GM23338 (cell line): ENCODE results near the gene BEND6. TPM values are rescaled to one million over a fixed set of nuclear protein-coding genes. Genes with fewer than 3 reads are reported as not detected.

Source experiments
- ATAC-seq: fragments of 200-7000 bp; cut with Tn5 transposase; 3 replicates; pipeline ENCODE4 v1.9.1; 2020
- DNase-seq: peaks from one replicate; pipeline ENCODE4 v3.0.0-alpha.2; 2015; ENCODE audit warnings: low spot score
- H2AFZ ChIP-seq: fragments of 200-600 bp; sonication (generic); 2 replicates; pipeline ENCODE4 v1.8.0; 2016; ENCODE audit warnings: antibody characterized with exemption, mild to moderate bottlenecking, moderate library complexity
- H3F3A ChIP-seq: fragments of 200-600 bp; sonication (generic); replicated peaks from 2 replicates; pipeline ENCODE4 v1.8.0; 2017; ENCODE audit warnings: antibody characterized with exemption, mixed run types, low read depth
- H3K27ac ChIP-seq: fragments of 200-600 bp; sonication (generic); 2 replicates; pipeline ENCODE4 v1.6.1; 2016; ENCODE audit warnings: low read depth
- H3K27me3 ChIP-seq: fragments of 200-600 bp; sonication (generic); 2 replicates; pipeline ENCODE4 v1.8.0; 2016; ENCODE audit warnings: mild to moderate bottlenecking, mixed run types, moderate library complexity; ENCODE audit not compliant: insufficient read depth
- H3K36me3 ChIP-seq: fragments of 200-600 bp; sonication (generic); 2 replicates; pipeline ENCODE4 v1.8.0; 2016; ENCODE audit warnings: mild to moderate bottlenecking; ENCODE audit not compliant: insufficient read depth
- H3K4me1 ChIP-seq: fragments of 200-600 bp; sonication (generic); 2 replicates; pipeline ENCODE4 v1.8.0; 2016; ENCODE audit warnings: mild to moderate bottlenecking, moderate library complexity; ENCODE audit not compliant: insufficient read depth
- H3K4me2 ChIP-seq: fragments of 200-600 bp; sonication (generic); 2 replicates; pipeline ENCODE4 v1.7.1; 2017; ENCODE audit warnings: mixed run types
- H3K4me3 ChIP-seq: fragments of 200-600 bp; sonication (generic); 2 replicates; pipeline ENCODE4 v1.6.1; 2016; ENCODE audit warnings: mixed run types
- H3K79me2 ChIP-seq: fragments of 200-600 bp; sonication (generic); replicated peaks from 2 replicates; pipeline ENCODE4 v1.8.0; 2017; ENCODE audit warnings: mild to moderate bottlenecking; ENCODE audit not compliant: insufficient read depth
- H3K9me2 ChIP-seq: fragments of 200-600 bp; sonication (generic); 2 replicates; pipeline ENCODE4 v1.8.0; 2017; ENCODE audit not compliant: insufficient read depth
- H4K20me1 ChIP-seq: fragments of 200-600 bp; sonication (generic); replicated peaks from 2 replicates; pipeline ENCODE4 v1.8.0; 2017; ENCODE audit warnings: mild to moderate bottlenecking; ENCODE audit not compliant: insufficient read depth
- H3K27ac Mint-ChIP-seq: 2 replicates; pipeline ENCODE4 v1.8.0; 2020; ENCODE audit warnings: inconsistent platforms, mild to moderate bottlenecking, moderate library complexity, mixed read lengths
- H3K27me3 Mint-ChIP-seq: 3 replicates; pipeline ENCODE4 v1.8.0; 2022; ENCODE audit warnings: low read depth, mild to moderate bottlenecking, moderate library complexity, mixed read lengths, inconsistent platforms; ENCODE audit not compliant: insufficient read depth, poor library complexity
- H3K36me3 Mint-ChIP-seq: 3 replicates; pipeline ENCODE4 v1.8.0; 2021; ENCODE audit warnings: low read depth, mild to moderate bottlenecking, inconsistent platforms, moderate library complexity, mixed read lengths
- H3K4me1 Mint-ChIP-seq: 3 replicates; pipeline ENCODE4 v1.8.0; 2020; ENCODE audit warnings: mild to moderate bottlenecking, inconsistent platforms, mixed read lengths
- H3K4me3 Mint-ChIP-seq: 3 replicates; pipeline ENCODE4 v1.8.0; 2021; ENCODE audit warnings: moderate library complexity, mild to moderate bottlenecking, inconsistent platforms, mixed read lengths
- H3K9me3 Mint-ChIP-seq: 3 replicates; pipeline ENCODE4 v1.8.0; 2020; ENCODE audit warnings: moderate library complexity, mild to moderate bottlenecking, inconsistent platforms, mixed read lengths
- CREB1 ChIP-seq: fragments of 250-450 bp; sonication (Bioruptor Pico); IDR thresholded peaks from 2 replicates; pipeline ENCODE4 v1.5.0; 2020; ENCODE audit warnings: low read depth, mild to moderate bottlenecking, moderate library complexity
- ETS1 ChIP-seq: IDR thresholded peaks from 2 replicates; pipeline ENCODE4 v1.6.1; 2016; ENCODE audit warnings: antibody characterized with exemption
- EZH2 ChIP-seq: fragments of 200-600 bp; sonication (generic); IDR thresholded peaks from one replicate; pipeline ENCODE4 v1.8.0; 2017; ENCODE audit warnings: antibody characterized with exemption, mild to moderate bottlenecking, low read depth; ENCODE audit not compliant: unreplicated experiment
- NANOG ChIP-seq: IDR thresholded peaks from 2 replicates; pipeline ENCODE4 v1.6.1; 2016; ENCODE audit warnings: antibody characterized with exemption, borderline replicate concordance
- POLR2AphosphoS5 ChIP-seq: IDR thresholded peaks from 2 replicates; pipeline ENCODE4 v1.6.1; 2016; ENCODE audit warnings: antibody characterized with exemption, low read depth
- STAT1 ChIP-seq: IDR thresholded peaks from one replicate; pipeline ENCODE4 v1.6.1; 2016; ENCODE audit warnings: antibody characterized with exemption; ENCODE audit not compliant: unreplicated experiment
- ZNF331 ChIP-seq: fragments of 250-450 bp; sonication (Bioruptor Pico); IDR thresholded peaks from 2 replicates; pipeline ENCODE4 v1.5.0; 2020; ENCODE audit warnings: low read depth, mild to moderate bottlenecking, moderate library complexity
- polyA plus RNA-seq: library from polyadenylated mRNA; unstranded; fragments of >200 nt; fragmentation: Nextera tagmentation; extraction: Ambion mirVana; gene quantifications from 2 replicates; pipeline ENCODE4 v1.2.1, GENCODE V29; 2016
- total RNA-seq: library from RNA; depleted of rRNA; stranded (reverse); fragments of >200 nt; shearing (Covaris generic); gene quantifications from 2 replicates; pipeline ENCODE4 v1.2.3, GENCODE V29; 2014
- TF ChIP-seq, protein P1 (sequence below): IDR thresholded peaks from one replicate; pipeline ENCODE4 v1.6.1; 2018; ENCODE audit warnings: antibody characterized with exemption; ENCODE audit not compliant: unreplicated experiment

Gene BEND6
- total and polyA plus RNA-seq, 2 experiments from 2014 or later = 6.0 to 6.7 TPM

GRCh38 chr6:57063847-57064246 lies 108.9 kb downstream of the BEND6 start (continued):
- no peak for TF ChIP-seq POLR2AphosphoS5
- TF ChIP-seq, protein P1, sequence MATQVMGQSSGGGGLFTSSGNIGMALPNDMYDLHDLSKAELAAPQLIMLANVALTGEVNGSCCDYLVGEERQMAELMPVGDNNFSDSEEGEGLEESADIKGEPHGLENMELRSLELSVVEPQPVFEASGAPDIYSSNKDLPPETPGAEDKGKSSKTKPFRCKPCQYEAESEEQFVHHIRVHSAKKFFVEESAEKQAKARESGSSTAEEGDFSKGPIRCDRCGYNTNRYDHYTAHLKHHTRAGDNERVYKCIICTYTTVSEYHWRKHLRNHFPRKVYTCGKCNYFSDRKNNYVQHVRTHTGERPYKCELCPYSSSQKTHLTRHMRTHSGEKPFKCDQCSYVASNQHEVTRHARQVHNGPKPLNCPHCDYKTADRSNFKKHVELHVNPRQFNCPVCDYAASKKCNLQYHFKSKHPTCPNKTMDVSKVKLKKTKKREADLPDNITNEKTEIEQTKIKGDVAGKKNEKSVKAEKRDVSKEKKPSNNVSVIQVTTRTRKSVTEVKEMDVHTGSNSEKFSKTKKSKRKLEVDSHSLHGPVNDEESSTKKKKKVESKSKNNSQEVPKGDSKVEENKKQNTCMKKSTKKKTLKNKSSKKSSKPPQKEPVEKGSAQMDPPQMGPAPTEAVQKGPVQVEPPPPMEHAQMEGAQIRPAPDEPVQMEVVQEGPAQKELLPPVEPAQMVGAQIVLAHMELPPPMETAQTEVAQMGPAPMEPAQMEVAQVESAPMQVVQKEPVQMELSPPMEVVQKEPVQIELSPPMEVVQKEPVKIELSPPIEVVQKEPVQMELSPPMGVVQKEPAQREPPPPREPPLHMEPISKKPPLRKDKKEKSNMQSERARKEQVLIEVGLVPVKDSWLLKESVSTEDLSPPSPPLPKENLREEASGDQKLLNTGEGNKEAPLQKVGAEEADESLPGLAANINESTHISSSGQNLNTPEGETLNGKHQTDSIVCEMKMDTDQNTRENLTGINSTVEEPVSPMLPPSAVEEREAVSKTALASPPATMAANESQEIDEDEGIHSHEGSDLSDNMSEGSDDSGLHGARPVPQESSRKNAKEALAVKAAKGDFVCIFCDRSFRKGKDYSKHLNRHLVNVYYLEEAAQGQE = no peak

DNA sequence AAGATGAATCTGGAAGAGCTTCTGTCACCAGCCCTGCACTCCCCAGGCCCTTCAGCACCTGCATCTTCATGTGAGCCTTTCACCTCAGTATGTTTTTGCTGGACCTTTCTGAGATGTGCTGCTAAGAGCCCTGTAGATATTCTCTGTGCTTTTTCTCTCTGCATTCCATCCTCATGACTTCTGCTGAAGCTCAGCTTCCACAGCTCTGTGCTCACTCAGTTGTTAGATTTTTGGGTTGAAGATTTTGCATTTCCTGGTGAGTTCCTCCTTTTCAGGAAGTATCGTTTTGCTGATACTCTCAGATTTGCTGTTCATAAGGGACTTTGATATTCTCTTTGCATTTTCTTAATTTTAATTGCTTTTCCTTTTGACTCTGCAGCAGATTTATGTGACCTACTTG lies 109.9 kb downstream of the BEND6 start:
- no peak for DNase-seq
- H3K27me3 ChIP-seq = no peaks in the 10 kb centered on the region
- no peak overlapping the region for H3K27ac ChIP-seq
- H3K36me3 ChIP-seq = no peaks in the 10 kb centered on the region
- H3K4me2 ChIP-seq = no peak overlapping the region
- H3K36me3 Mint-ChIP-seq = peaks cover 18% of the 10 kb centered on the region; the same call in 2 of the 3 replicates
- no peaks in the 10 kb centered on the region for H3K27me3 Mint-ChIP-seq
- no peak overlapping the region for H3K27ac Mint-ChIP-seq
- no peaks in the 10 kb centered on the region for H3K79me2 ChIP-seq
- 0 out of 2 replicates have a peak, but pooled peaks cover 3% of the 10 kb centered on the region for H4K20me1 ChIP-seq
- no peak overlapping the region for H3K4me3 ChIP-seq
- peaks cover 8% of the 10 kb centered on the region for H3K4me1 Mint-ChIP-seq
- no peaks in the 10 kb centered on the region for H3K9me2 ChIP-seq
- peaks cover 5% of the 10 kb centered on the region; the same call in 1 of the 2 replicates for H3K4me1 ChIP-seq
- no peak for ATAC-seq
- TF ChIP-seq ETS1 = no peak
- no peak for TF ChIP-seq ZNF331 (CRISPR knock-in tag)
- no peak for TF ChIP-seq CREB1 (CRISPR knock-in tag)
- TF ChIP-seq NANOG = no peak
- TF ChIP-seq STAT1 = no peak
- TF ChIP-seq POLR2AphosphoS5 = no peak
- H3K4me3 Mint-ChIP-seq = no peak overlapping the region
- no peak overlapping the region for H2AFZ ChIP-seq
- no peaks in the 10 kb centered on the region for H3K9me3 Mint-ChIP-seq
- H3F3A ChIP-seq = no peaks in the 10 kb centered on the region

DNA sequence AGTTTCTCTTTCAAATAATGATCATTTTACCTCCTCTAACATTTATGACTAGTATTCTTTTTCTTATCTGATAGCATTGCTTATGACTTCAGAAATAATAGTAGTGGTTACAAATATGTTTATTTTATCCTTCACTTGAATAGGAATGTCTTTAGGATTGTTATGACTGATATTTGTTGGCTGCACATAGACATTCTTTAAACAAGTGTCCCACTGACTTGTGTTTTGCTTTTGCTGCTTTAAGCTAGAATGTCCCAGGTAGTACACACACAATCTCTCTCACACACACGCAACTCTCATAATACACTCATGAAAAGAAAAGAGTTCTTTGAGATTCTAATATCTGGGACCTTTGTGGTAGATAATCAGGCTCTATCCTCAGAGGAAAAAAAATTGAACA lies 113.2 kb downstream of the BEND6 start:
- Mint-ChIP-seq H3K27ac (no peak overlapping the region), H3K4me3 (no peak overlapping the region), H3K9me3 (peaks cover 3% of the 10 kb centered on the region; the same call in 1 of the 3 replicates), H3K4me1 (peaks cover 26% of the 10 kb centered on the region), H3K27me3 (peaks cover 4% of the 10 kb centered on the region), H3K36me3 (peaks cover 7% of the 10 kb centered on the region; the same call in 2 of the 3 replicates)
- H2AFZ ChIP-seq = no peak overlapping the region
- H3K27me3 ChIP-seq = no peaks in the 10 kb centered on the region
- no peak overlapping the region for H3K4me3 ChIP-seq
- H3K9me2 ChIP-seq = no peaks in the 10 kb centered on the region
- H3K4me2 ChIP-seq = no peak overlapping the region
- no peak for ATAC-seq
- H4K20me1 ChIP-seq = no peaks in the 10 kb centered on the region
- H3K4me1 ChIP-seq = peaks cover 24% of the 10 kb centered on the region
- no peak overlapping the region for H3K27ac ChIP-seq
- no peaks in the 10 kb centered on the region for H3K36me3 ChIP-seq
- no peak for TF ChIP-seq CREB1 (CRISPR knock-in tag)
- TF ChIP-seq STAT1 = no peak
- TF ChIP-seq, protein P1 = no peak
- TF ChIP-seq EZH2 = no peak
- no peak for DNase-seq
- H3K79me2 ChIP-seq = no peaks in the 10 kb centered on the region
- no peaks in the 10 kb centered on the region for H3F3A ChIP-seq
